MM.1S (cell line): ENCODE results near the gene CARD10.

ENCODE experiments used
- CTCF ChIP-seq: fragments of 300-600 bp; sonication (generic); IDR thresholded peaks from 2 replicates; pipeline ENCODE4 v1.5.1; 2016; ENCODE audit warnings: antibody characterized with exemption, low read length, mixed read lengths
- EZH2 ChIP-seq: fragments of 300-600 bp; sonication (generic); optimal IDR thresholded peaks from 2 replicates; pipeline ENCODE3; 2017; ENCODE audit warnings: low read depth, mild to moderate bottlenecking, antibody characterized with exemption, low read length, mixed read lengths

- TF ChIP-seq CTCF (no peak), EZH2 (no peak)
Measured at GRCh38 chr22:37558815-37559214, 39.6 kb upstream of the CARD10 start.
